Stimulated activated CD8-positive, alpha-beta memory T cell treated with anti-CD3 and anti-CD28 coated beads, Interleukin-7, amount 100 ng/mL, for 48 hours (primary cell): ENCODE results near the gene PCNX2.
"Not testable (repeated sequence)": the region's sequence is repeated elsewhere in the genome, so short reads cannot be mapped to it uniquely, and the experiment has no call there.

Source experiments
- DNase-seq, 2 donors: peaks; one replicate each; pipeline ENCODE4 v3.0.0-alpha.2; 2020; ENCODE audit warnings: low read depth in 1 of 2; ENCODE audit errors: extremely low read depth in 1 of 2

PCNX2 gene

GRCh38 chr1:233112186-233113008 lies 183.1 kb downstream of the PCNX2 start:
- DNase-seq: no peak

GRCh38 chr1:233111731-233112130 lies 183.8 kb downstream of the PCNX2 start:
- no peak for DNase-seq

- DNase-seq: no peak
Observed at GRCh38 chr1:233109096-233109495, 186.4 kb downstream of the PCNX2 start.

- DNase-seq: not testable (repeated sequence)
Observed at GRCh38 chr1:233107716-233108130, 187.8 kb downstream of the PCNX2 start.

- DNase-seq: no peak
Observed at GRCh38 chr1:233107130-233107660, 188.3 kb downstream of the PCNX2 start.

- no peak for DNase-seq
Observed at GRCh38 chr1:233105225-233105624, 190.3 kb downstream of the PCNX2 start.

GRCh38 chr1:233102341-233102740 lies 193.2 kb downstream of the PCNX2 start:
- no peak for DNase-seq

GRCh38 chr1:233097959-233098580 lies 197.5 kb downstream of the PCNX2 start:
- DNase-seq: no peak

GRCh38 chr1:233097546-233097945 lies 198.0 kb downstream of the PCNX2 start:
- no peak for DNase-seq

GRCh38 chr1:233094691-233095090 lies 200.8 kb downstream of the PCNX2 start:
- no peak for DNase-seq

GRCh38 chr1:233094269-233094668 lies 201.3 kb downstream of the PCNX2 start:
- DNase-seq: no peak

- DNase-seq: no peak
Observed at GRCh38 chr1:233090746-233091494, 204.6 kb downstream of the PCNX2 start.

GRCh38 chr1:233089251-233089650 lies 206.3 kb downstream of the PCNX2 start:
- DNase-seq: no peak

- no peak for DNase-seq
Observed at GRCh38 chr1:233088613-233089012, 206.9 kb downstream of the PCNX2 start.

- no peak for DNase-seq
Observed at GRCh38 chr1:233086961-233087881, 208.3 kb downstream of the PCNX2 start.

- no peak for DNase-seq
Observed at GRCh38 chr1:233085566-233085965, 210.0 kb downstream of the PCNX2 start.

GRCh38 chr1:233082778-233083550 lies 212.6 kb downstream of the PCNX2 start:
- no peak for DNase-seq

GRCh38 chr1:233081735-233082134 lies 213.8 kb downstream of the PCNX2 start:
- DNase-seq: no peak

GRCh38 chr1:233080827-233081226 lies 214.7 kb downstream of the PCNX2 start:
- not testable (repeated sequence) for DNase-seq

GRCh38 chr1:233080286-233080685 lies 215.2 kb downstream of the PCNX2 start:
- no peak for DNase-seq
